ENCODE results near the gene COA1. TPM values are rescaled to one million over a fixed set of nuclear protein-coding genes. Genes with fewer than 3 reads are reported as not detected.

COA1 gene
- total and polyA plus RNA-seq, 9 of the 15 experiments (the other 6 are each of a cell fraction or from before 2014, with no cell fraction given): 98.9 to 463 (median 181) TPM

DNA sequence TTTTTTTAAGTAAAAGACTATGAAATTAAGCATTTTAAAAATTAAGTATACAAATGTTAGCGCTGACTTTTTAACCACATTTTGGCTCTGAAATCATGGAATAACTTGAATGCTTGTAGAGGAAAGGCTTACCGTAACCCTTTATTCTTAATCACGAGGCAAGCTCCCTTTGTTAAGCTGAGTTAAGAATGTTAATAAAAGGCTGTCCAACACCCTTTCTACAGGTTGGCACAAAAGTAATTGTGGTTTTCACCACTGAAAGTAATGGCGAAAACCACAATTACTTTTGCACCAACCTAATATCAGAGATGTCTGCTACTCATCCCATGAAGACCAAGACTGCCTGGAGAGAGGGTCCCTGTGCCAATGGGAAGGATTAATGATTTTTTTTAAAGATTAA, 75.9 kb downstream of the COA1 start (continued):
- TF ChIP-seq SIN3B (IDR thresholded peaks at IDR 0.05; ENCODE audit: low read depth): no peak
- TF ChIP-seq, protein P1, sequence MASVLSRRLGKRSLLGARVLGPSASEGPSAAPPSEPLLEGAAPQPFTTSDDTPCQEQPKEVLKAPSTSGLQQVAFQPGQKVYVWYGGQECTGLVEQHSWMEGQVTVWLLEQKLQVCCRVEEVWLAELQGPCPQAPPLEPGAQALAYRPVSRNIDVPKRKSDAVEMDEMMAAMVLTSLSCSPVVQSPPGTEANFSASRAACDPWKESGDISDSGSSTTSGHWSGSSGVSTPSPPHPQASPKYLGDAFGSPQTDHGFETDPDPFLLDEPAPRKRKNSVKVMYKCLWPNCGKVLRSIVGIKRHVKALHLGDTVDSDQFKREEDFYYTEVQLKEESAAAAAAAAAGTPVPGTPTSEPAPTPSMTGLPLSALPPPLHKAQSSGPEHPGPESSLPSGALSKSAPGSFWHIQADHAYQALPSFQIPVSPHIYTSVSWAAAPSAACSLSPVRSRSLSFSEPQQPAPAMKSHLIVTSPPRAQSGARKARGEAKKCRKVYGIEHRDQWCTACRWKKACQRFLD (CRISPR knock-in tag; IDR thresholded peaks at IDR 0.05): no peak
- no peak for TF ChIP-seq ZFP1 (CRISPR knock-in tag; IDR thresholded peaks at IDR 0.05)
- TF ChIP-seq, protein P2, sequence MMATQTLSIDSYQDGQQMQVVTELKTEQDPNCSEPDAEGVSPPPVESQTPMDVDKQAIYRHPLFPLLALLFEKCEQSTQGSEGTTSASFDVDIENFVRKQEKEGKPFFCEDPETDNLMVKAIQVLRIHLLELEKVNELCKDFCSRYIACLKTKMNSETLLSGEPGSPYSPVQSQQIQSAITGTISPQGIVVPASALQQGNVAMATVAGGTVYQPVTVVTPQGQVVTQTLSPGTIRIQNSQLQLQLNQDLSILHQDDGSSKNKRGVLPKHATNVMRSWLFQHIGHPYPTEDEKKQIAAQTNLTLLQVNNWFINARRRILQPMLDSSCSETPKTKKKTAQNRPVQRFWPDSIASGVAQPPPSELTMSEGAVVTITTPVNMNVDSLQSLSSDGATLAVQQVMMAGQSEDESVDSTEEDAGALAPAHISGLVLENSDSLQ (IDR thresholded peaks at IDR 0.05): no peak
- TF ChIP-seq HCFC1 (IDR thresholded peaks at IDR 0.05; ENCODE audit: low read depth, low read length): no peak
- no peak for TF ChIP-seq CCNT2 (IDR thresholded peaks at IDR 0.05; ENCODE audit: borderline replicate concordance, extremely low read depth, insufficient read length, low read depth, low read length)

DNA sequence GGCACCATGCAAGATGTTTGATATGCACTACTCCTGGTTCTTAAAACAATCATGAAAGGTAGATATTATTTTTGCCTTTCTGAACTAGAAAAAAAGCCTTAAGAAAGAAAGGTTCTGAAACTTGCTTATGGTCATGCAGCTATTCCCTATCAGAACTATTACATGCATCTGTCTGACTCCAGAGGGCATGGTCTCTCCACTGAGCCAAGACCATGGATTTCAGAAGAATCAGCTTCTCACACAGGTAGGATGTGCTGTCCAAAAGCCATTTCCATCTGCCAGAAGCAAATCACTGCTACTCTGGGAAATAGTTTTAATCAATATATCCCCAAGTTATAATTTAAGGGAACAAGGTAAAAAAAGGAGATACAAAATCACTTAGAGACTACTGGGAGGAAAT, 77.0 kb downstream of the COA1 start:
- ChIA-PET POLR2A (no interaction called here), CTCF (ENCODE audit: low intra/inter-chr PET ratio) (interaction anchor here (1.3 to 1.7 kb wide), 2 partner anchors 158 to 186 kb away, joined by 6 to 7 read pairs; no protein-coding TSS in a partner anchor)
- TF ChIP-seq ZNF785 (CRISPR knock-in tag; IDR thresholded peaks at IDR 0.05) (no peak), FOSL1 (tag; conservative IDR thresholded peaks at IDR 0.05) (no peak), NR1H2 (CRISPR knock-in tag; IDR thresholded peaks at IDR 0.05) (no peak), RAD21 (CRISPR knock-in tag; conservative IDR thresholded peaks at IDR 0.05 in 1 of 2, IDR thresholded peaks at IDR 0.05 in 1 of 2) (peak in 1 of 2 experiments; percentile 13; a peak in 2 of 4 replicates)
- TF ChIP-seq, protein P3, sequence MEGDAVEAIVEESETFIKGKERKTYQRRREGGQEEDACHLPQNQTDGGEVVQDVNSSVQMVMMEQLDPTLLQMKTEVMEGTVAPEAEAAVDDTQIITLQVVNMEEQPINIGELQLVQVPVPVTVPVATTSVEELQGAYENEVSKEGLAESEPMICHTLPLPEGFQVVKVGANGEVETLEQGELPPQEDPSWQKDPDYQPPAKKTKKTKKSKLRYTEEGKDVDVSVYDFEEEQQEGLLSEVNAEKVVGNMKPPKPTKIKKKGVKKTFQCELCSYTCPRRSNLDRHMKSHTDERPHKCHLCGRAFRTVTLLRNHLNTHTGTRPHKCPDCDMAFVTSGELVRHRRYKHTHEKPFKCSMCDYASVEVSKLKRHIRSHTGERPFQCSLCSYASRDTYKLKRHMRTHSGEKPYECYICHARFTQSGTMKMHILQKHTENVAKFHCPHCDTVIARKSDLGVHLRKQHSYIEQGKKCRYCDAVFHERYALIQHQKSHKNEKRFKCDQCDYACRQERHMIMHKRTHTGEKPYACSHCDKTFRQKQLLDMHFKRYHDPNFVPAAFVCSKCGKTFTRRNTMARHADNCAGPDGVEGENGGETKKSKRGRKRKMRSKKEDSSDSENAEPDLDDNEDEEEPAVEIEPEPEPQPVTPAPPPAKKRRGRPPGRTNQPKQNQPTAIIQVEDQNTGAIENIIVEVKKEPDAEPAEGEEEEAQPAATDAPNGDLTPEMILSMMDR (IDR thresholded peaks at IDR 0.05 in 2 of 3, conservative IDR thresholded peaks at IDR 0.05 in 1 of 3; ENCODE audit: insufficient read depth in 2 of 3, low read depth in 1 of 3, low read length in 3 of 3): peak in 1 of 3 experiments; percentile 17; a peak in 1 of 6 replicates
- H4K20me1 ChIP-seq (replicated peaks; ENCODE audit: control insufficient read depth, insufficient read depth, low read length): peaks cover 8% of the 10 kb centered on the region; the same call in 1 of the 2 replicates
- no peaks in the 10 kb centered on the region for H3K27me3 ChIP-seq (ENCODE audit: control insufficient read depth in 2 of 2, insufficient read depth in 2 of 2, low read length in 2 of 2)
- H3K4me2 ChIP-seq (ENCODE audit: insufficient read depth, low read length): no peak overlapping the region
- no peak for ATAC-seq
- H3K9ac ChIP-seq (ENCODE audit: insufficient read depth in 1 of 2, low read depth in 2 of 2, low read length in 2 of 2): no peak overlapping the region
- intact Hi-C loops (cut with micrococcal nuclease): no loop called here
- DNase-seq (ENCODE audit: extremely low read depth in 1 of 4, low spot score in 3 of 4): no peak
- no peak for FAIRE-seq
- no peak overlapping the region for H3K27ac ChIP-seq (ENCODE audit: extremely low read depth, low read depth, low read length)
- in situ Hi-C loops (cut with MboI): no loop called here
- no peaks in the 10 kb centered on the region for H3K4me1 ChIP-seq (replicated peaks in 1 of 2; ENCODE audit: control insufficient read depth in 2 of 2, insufficient read depth in 2 of 2, low read length in 2 of 2)
- H3K36me3 ChIP-seq (ENCODE audit: control insufficient read depth, insufficient read depth, low read length): peaks cover 53% of the 10 kb centered on the region; the same call in 2 of the 3 replicates
- H3K9me3 ChIP-seq (replicated peaks; ENCODE audit: control insufficient read depth, insufficient read depth, low read depth, low read length): no peaks in the 10 kb centered on the region
- no peaks in the 10 kb centered on the region for H3K9me1 ChIP-seq (ENCODE audit: control insufficient read depth, insufficient read depth, low read length)
- no peak overlapping the region for H3K4me3 ChIP-seq
- H2AFZ ChIP-seq (ENCODE audit: low read depth, low read length): no peak overlapping the region
- BruUV-seq (replicated peaks): no TSS peak
- peaks cover 56% of the 10 kb centered on the region for H3K79me2 ChIP-seq (ENCODE audit: control insufficient read depth, insufficient read depth, low read length)
